HFFc6 (cell line): Measurements from ENCODE around the gene NTM. TPM values are rescaled to one million over a fixed set of nuclear protein-coding genes. Genes with fewer than 3 reads are reported as not detected.

Source experiments
- DNase-seq: peaks from one replicate; pipeline ENCODE4 v3.0.0-alpha.2; 2018
- H3K27ac Mint-ChIP-seq: 2 replicates; pipeline ENCODE4 v1.8.0; 2020; ENCODE audit warnings: mild to moderate bottlenecking, mixed read lengths
- H3K27me3 Mint-ChIP-seq: 2 replicates; pipeline ENCODE4 v1.8.0; 2021; ENCODE audit warnings: mild to moderate bottlenecking, moderate library complexity, mixed read lengths; ENCODE audit not compliant: insufficient read depth
- H3K36me3 Mint-ChIP-seq: 2 replicates; pipeline ENCODE4 v1.8.0; 2021; ENCODE audit warnings: low read depth, mixed read lengths
- H3K4me1 Mint-ChIP-seq: 2 replicates; pipeline ENCODE4 v1.8.0; 2020; ENCODE audit warnings: low read depth, mixed read lengths
- H3K4me3 Mint-ChIP-seq: 2 replicates; pipeline ENCODE4 v1.8.0; 2020; ENCODE audit warnings: mild to moderate bottlenecking, moderate library complexity, mixed read lengths
- H3K9me3 Mint-ChIP-seq: 2 replicates; pipeline ENCODE4 v1.8.0; 2020; ENCODE audit warnings: mild to moderate bottlenecking, mixed read lengths
- total RNA-seq, 6 experiments: library from RNA; stranded (reverse); fragmentation: NEBNext Ultra II Directional; extraction: Animal tissue kit (Norgen Biotek cat#: 25700); gene quantifications; 2 replicates in 1 of 6; 3 replicates in 5 of 6; pipeline ENCODE4 v1.2.3, GENCODE V29; 2021
- TF ChIP-seq, protein P1 (sequence below): fragments of 200-600 bp; sonication (generic); IDR thresholded peaks from 2 replicates; pipeline ENCODE4 v1.5.0; 2021; ENCODE audit warnings: antibody characterized with exemption, mild to moderate bottlenecking

The NTM gene
- total RNA-seq, 6 experiments from 2014 or later = 18.3 to 23.6 (median 21.7) TPM

DNA sequence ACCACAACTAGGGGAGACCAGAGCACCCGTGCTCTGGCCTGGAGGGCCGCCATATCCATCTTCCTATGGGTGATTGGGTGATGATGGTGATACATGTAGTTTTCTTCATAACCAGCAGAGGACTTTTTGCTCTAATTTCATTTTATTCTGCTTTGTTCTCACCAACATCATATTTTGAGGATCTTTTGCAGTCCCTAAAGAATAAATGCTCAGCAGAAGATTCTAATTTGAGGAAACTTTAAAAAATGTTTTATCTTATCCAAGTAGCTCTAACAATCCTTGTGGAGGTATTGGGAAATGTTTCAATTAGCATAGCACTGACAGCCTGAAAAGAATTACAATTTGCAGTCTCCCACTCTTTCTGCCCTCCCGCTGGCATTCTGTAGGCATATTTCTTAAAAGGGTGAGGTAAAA lies 544.0 kb downstream of the NTM start:
- no peak for DNase-seq
- H3K27me3 Mint-ChIP-seq = peaks cover 2% of the 10 kb centered on the region
- no peak overlapping the region for H3K27ac Mint-ChIP-seq
- TF ChIP-seq, protein P1, sequence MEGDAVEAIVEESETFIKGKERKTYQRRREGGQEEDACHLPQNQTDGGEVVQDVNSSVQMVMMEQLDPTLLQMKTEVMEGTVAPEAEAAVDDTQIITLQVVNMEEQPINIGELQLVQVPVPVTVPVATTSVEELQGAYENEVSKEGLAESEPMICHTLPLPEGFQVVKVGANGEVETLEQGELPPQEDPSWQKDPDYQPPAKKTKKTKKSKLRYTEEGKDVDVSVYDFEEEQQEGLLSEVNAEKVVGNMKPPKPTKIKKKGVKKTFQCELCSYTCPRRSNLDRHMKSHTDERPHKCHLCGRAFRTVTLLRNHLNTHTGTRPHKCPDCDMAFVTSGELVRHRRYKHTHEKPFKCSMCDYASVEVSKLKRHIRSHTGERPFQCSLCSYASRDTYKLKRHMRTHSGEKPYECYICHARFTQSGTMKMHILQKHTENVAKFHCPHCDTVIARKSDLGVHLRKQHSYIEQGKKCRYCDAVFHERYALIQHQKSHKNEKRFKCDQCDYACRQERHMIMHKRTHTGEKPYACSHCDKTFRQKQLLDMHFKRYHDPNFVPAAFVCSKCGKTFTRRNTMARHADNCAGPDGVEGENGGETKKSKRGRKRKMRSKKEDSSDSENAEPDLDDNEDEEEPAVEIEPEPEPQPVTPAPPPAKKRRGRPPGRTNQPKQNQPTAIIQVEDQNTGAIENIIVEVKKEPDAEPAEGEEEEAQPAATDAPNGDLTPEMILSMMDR = peak; percentile 83
- peaks cover 6% of the 10 kb centered on the region; the same call in 1 of the 2 replicates for H3K36me3 Mint-ChIP-seq
- no peaks in the 10 kb centered on the region for H3K9me3 Mint-ChIP-seq
- H3K4me1 Mint-ChIP-seq = peaks cover 61% of the 10 kb centered on the region
- H3K4me3 Mint-ChIP-seq = no peak overlapping the region

DNA sequence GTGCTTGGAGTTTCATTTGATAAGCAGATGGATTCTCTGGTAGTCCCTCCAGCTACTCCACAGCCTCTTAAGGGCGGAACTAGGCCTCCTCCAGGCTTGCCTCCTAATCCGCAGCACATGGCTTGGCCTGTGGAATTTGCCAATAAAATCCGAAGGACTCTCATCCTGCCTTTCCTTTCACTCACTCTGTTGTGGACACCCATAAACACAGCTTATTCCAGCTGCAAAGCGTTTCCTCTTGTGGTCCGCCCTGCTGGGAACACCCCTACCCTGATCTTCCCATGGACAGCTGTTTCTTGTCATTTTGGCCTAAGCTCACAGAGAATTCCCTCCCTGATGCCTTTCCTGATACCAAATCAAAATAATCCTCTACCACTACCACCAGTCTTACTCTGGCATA lies 546.2 kb downstream of the NTM start:
- peaks cover 2% of the 10 kb centered on the region for H3K27me3 Mint-ChIP-seq
- no peak overlapping the region for H3K4me3 Mint-ChIP-seq
- H3K9me3 Mint-ChIP-seq = no peaks in the 10 kb centered on the region
- H3K36me3 Mint-ChIP-seq = peaks cover 6% of the 10 kb centered on the region; the same call in 1 of the 2 replicates
- peaks cover 51% of the 10 kb centered on the region for H3K4me1 Mint-ChIP-seq
- TF ChIP-seq, protein P1 = no peak
- no peak overlapping the region; the same call in 1 of the 2 replicates for H3K27ac Mint-ChIP-seq
- no peak for DNase-seq

DNA sequence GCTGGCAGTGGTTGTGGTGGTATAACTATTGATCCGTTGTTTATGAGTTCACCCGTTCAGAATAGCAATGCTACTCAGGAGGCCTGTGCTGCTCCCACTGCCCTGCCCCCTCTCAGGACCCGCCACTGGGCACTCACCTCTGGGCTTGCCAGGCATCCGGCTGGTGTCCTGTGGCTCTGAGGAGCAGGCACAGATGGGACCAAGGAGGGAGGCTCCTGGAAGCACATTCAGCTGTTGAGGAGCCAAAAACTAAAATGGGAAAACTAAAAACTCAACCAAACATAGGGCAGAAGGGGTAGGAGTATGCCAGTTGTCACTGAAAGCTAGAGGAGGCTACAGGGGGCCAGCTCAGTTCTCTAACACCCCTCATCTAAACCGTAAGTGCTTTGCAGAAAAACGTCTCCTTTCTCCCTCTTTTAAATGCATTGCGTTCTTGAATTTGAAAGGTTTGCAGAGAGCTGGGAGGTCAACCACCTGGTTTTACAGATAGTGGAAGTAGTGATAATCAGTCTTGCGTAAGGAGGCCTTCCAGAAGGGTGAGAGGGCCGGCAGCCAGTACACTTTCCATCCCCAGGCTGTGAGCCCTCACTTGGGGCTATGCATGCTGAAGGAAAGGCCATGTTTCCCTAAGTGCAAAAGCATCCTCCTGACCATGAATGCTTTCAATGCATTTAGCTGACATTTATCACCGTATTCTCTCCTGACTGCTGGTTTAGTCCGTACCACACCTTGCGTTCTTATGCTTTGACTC lies 547.4 kb downstream of the NTM start:
- Mint-ChIP-seq H3K36me3 (peaks cover 14% of the 10 kb centered on the region), H3K4me3 (no peak overlapping the region), H3K9me3 (no peaks in the 10 kb centered on the region), H3K27me3 (no peaks in the 10 kb centered on the region; the same call in 1 of the 2 replicates), H3K27ac (no peak overlapping the region), H3K4me1 (peaks cover 39% of the 10 kb centered on the region)
- DNase-seq = no peak
- TF ChIP-seq, protein P1 = no peak

DNA sequence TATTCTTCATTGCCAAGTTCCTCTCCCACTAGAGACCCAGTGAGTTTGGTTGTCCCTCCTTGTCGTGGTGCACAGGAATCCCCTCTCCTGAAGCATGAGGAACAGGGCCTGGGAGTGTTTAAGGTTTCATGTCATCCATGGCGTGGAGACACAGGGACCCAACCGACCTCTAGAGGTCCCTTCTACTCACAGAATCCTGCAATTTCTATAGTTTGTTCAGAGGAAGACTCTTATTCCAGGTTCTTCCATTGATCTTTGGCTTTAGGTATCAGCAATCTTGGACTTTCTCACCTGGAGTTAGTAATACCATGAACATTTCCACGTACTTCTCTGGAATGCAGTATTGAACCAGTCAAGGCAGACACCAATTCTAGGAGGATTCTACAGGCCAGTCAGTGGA lies 548.2 kb downstream of the NTM start:
- Mint-ChIP-seq H3K4me3 (no peak overlapping the region), H3K9me3 (no peaks in the 10 kb centered on the region), H3K27ac (no peak overlapping the region), H3K27me3 (no peaks in the 10 kb centered on the region; the same call in none of the 2 replicates), H3K4me1 (peaks cover 39% of the 10 kb centered on the region), H3K36me3 (peaks cover 14% of the 10 kb centered on the region)
- TF ChIP-seq, protein P1 = 0 out of 2 replicates have a peak, but pooled peaks have one; percentile 9
- no peak for DNase-seq

DNA sequence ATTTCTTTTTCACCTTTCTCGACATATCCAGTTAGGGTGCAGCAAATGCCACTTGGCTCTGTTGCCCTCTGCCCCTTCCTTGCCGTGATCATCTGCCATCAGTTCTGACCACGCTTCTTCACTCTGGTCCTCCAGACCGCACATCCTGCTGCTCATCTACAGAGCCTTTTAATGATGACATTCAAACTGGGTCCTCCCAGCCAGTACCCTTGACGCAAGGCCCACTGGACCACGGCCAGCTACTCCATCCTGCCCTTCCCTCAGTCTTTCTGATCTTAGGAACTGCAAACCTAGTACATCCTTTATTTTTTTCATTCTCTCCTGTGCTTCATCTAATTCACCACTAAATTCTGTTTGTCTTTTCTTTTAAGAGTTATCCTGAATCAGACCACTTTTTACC lies 551.8 kb downstream of the NTM start:
- H3K4me1 Mint-ChIP-seq = peaks cover 47% of the 10 kb centered on the region
- TF ChIP-seq, protein P1 = no peak
- no peaks in the 10 kb centered on the region; the same call in 1 of the 2 replicates for H3K27me3 Mint-ChIP-seq
- no peak for DNase-seq
- H3K27ac Mint-ChIP-seq = no peak overlapping the region
- peaks cover 13% of the 10 kb centered on the region for H3K36me3 Mint-ChIP-seq
- no peaks in the 10 kb centered on the region for H3K9me3 Mint-ChIP-seq
- no peak overlapping the region for H3K4me3 Mint-ChIP-seq
